Urothelium cell line (cell line): ENCODE results near the gene VWA1.
"Not testable (repeated sequence)": the region's sequence is repeated elsewhere in the genome, so short reads cannot be mapped to it uniquely, and the experiment has no call there.

Source experiments
- DNase-seq: peaks from one replicate; pipeline ENCODE4 v3.0.0; 2011; ENCODE audit warnings: low spot score, mixed read lengths
- FAIRE-seq: peaks from 2 replicates; lab custom pipeline; 2011; peaks lifted over from hg19 to GRCh38; lab: Jason Lieb, UNC

VWA1 gene

DNA sequence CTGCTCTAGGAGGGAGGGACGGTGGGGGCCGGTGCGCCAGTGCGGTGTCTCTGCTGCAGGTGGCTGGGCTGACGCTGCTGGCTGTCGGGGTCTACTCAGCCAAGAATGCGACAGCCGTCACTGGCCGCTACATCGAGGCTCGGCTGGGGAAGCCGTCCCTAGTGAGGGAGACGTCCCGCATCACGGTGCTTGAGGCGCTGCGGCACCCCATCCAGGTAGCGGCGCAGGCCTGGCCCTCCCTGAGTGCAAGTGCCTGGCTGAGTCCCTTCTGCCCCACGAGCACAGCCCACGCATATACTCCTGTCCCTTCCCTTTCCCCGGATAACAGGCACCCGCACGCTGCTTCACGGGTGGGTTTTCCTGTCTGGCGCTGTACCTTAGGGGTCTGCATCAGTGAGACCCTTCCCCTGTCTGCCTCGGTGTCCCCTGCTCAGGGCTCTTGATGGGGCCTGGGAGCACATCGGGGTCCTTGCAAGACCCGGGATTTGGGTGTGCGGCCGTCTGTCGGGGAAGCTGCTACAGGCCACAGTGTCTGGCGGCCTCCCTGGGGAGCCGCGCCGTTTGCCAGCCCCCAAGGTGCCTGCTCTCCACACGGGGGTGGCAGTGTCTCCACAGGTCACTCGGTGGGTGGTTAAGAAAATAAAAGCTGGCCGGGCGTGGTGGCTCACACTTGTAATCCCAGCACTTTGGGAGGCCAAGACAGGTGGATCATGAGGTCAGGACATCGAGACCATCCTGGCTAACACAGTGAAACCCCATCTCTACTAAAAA is 19.0 kb downstream of the VWA1 start:
- not testable (repeated sequence) for FAIRE-seq, DNase-seq

- FAIRE-seq (no peak), DNase-seq (no peak)
These were observed 19.9 kb downstream of the VWA1 start for GRCh38 chr1:1455366-1455884.

GRCh38 chr1:1455934-1456333 is 20.4 kb downstream of the VWA1 start:
- DNase-seq, FAIRE-seq: not testable (repeated sequence)

DNA sequence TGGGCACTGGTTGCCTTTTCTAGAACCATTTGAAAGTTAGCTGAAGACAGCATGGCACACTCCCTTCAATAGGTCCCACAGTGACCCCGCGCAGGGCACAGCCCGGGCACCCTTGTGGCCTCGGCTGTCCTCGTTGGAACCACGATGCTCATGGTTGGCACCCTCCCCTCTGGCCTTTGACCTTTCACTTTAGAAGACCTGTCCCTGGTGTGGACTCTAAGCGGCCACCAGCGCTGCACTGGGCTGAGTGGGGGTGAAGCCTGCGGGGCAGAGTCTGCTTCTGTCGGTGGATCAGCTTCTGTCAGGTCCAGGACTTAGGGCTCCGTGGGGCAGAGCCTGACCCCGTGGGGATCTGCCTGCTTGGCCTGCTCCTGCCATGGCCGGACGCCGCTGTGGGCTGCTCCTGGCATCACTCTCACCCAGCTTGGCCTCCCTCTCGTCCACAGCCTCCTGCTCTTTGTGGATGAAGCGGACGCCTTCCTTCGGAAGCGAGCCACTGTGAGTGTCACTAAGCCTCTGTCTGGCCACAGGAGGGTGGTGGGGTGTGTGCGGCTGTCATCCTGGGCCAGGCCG is 21.3 kb downstream of the VWA1 start:
- FAIRE-seq, DNase-seq: not testable (repeated sequence)

- DNase-seq, FAIRE-seq: not testable (repeated sequence)
These were observed 23.7 kb downstream of the VWA1 start for GRCh38 chr1:1459156-1459555.

GRCh38 chr1:1459711-1460110 is 24.2 kb downstream of the VWA1 start:
- not testable (repeated sequence) for FAIRE-seq

GRCh38 chr1:1460540-1461130 is 25.1 kb downstream of the VWA1 start:
- no peak for DNase-seq

More at GRCh38 chr1:1459711-1460110, 24.2 kb downstream of the VWA1 start:
- not testable (repeated sequence) for DNase-seq

DNA sequence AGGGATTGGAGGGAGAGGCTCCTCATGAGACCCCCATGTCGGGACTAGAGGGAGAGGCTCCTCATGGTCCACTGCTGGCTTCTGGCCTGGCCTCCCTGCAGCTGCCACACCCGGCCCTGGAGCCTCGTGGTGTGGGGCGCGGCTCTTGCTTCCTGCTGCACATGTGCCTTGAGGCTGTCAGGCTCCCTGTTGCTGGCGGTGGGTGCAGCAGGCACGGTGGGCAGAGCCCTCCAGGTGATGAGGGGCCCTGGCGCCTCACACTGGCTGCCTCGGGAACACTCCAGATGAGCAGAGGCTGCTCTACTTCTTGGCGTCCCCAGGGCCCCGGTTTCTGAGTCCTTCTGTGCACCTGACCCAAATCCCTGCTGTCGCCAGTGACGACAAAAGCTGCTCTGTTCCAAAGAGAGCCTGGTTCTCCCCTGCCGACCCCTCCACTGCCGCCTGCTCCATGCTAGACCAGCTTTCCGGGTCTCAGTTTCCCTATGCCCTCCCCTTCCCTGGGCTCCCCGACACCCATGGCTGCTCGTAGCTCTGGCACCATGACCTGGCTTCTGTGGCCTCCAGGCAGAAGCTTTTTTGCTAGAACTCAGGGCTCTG is 26.3 kb downstream of the VWA1 start:
- FAIRE-seq, result no peak
- DNase-seq, result no peak

More at GRCh38 chr1:1460540-1461130, 25.1 kb downstream of the VWA1 start:
- FAIRE-seq, result no peak

DNA sequence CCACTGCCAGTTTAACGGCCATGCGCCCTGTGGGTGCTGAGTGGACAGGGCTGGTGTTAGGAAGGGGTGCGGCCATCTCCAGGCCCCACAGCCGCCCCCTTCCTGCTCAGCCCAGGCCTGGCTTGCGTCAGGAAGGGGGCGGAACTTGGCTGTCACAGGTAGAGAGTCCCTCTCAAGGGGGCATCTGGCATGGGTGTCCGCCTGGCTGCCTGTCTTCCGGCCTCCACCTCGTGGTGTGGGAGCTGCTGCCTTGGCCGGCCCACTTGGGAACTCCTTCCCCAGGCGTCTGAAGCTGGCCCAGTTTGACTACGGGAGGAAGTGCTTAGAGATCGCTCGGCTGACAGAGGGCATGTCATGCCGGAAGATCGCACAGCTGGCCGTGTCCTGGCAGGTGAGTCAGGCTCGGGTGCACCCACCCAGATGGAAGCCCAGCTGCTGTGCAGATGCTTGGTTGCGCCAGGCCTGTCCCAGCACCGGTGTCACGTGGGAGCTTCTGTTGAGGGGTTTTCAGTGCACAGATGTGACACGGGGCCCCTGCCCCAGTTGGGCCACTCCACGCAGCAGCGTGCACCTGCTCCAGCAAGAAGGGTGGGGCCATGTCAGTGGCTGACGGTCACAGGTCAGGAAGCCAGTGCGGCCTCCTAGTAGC is 27.0 kb downstream of the VWA1 start:
- DNase-seq (no peak), FAIRE-seq (no peak)

GRCh38 chr1:1463312-1463711 is 27.8 kb downstream of the VWA1 start:
- DNase-seq, result no peak
- FAIRE-seq, result no peak

DNA sequence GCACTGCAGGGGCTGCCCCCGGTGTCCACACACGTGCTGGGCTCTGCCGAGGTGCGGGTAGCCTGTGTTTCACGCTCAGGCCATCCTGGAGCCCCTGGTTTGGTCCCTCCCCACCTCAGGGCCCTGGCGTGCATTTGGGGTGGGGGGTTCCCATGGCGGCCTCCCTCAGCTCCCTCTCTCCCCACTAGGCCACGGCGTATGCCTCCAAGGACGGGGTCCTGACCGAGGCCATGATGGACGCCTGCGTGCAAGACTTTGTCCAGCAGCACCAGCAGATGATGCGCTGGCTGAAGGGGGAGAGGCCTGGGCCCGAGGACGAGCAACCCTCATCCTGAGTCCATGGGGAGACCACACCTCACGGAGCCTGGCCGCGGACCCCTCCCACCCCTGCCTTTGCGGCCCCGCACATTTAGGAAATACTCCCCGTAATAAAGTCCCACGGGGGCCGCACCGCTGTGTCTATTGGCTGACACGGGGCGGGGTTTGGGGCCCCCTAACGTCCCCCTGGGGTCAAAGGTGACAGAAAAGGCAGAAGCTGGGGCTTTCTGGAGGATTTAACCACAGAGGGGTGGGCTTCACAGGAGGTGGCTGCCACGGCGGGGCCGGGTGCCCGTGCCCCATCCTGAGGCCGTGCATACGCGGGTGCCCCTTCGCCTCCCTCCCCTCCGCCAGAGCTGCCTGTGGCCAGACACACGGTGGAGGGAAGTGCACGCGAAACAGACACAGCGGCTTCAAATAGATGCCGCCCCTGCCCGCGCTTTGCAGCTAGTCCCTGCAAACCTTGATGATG is 32.9 kb downstream of the VWA1 start:
- not testable (repeated sequence) for FAIRE-seq, DNase-seq

DNA sequence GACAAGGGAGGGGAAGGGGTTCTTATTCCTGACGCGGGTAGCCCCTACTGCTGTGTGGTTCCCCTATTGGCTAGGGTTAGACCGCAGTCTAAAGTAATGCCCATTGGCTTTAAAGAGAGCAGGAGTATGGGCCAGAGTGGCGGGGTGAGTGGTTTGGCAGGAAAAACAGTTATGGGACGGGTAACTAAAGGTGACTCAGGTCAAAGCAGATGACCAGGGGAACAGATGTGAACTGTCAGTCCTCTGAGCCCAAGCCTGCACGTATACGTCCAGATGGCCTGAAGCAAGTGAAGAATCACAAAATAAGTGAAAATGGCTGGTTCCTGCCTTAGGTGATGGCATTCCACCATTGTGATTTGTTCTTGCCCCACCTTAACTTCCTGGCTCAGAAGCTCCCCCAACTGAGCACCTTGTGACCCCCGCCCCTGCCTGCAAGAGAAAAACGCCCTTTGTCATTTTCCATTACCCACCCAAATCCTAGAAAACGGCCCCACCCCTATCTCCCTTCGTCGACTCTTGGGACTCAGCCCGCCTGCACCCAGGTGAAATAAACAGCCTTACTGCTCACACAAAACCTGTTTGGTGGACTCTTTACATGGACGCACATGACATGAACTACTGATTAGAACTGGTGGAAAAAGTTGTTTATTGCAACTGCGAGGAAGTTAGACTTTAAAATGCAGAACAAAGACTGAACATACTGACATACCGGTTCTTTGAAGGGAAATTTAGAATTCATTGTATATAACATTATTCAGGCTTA is 35.3 kb downstream of the VWA1 start:
- FAIRE-seq (no peak), DNase-seq (no peak)

DNA sequence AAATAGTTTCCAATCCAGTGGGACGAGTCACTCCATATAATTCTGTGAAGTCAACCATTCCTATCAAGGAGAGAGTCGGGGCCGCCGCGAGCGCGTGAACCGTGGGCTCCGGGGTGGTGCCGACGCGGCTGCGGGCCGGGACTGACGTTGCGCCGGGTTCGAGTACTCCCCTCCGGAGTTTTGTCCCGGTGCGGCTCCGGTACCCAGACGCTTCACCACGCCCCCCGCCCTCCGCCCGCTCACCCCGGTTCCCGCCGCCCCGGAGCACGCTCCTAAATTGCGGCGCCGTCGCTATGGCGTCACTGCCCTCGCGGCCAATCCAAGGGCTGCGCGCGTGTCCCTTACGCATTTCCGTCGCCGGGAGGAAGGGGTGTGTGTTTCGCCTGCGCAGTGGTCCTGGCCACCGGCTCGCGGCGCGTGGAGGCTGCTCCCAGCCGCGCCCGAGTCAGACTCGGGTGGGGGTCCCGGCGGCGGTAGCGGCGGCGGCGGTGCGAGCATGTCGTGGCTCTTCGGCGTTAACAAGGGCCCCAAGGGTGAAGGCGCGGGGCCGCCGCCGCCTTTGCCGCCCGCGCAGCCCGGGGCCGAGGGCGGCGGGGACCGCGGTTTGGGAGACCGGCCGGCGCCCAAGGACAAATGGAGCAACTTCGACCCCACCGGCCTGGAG is 36.0 kb downstream of the VWA1 start, which contains the start of gene ATAD3B:
Gene ATAD3B (plus strand): TSS at position 377 of the 664 bp plus-strand sequence. CDS start 120 bp downstream, at position 497.
- FAIRE-seq (no peak), DNase-seq (peak; percentile 90)

DNA sequence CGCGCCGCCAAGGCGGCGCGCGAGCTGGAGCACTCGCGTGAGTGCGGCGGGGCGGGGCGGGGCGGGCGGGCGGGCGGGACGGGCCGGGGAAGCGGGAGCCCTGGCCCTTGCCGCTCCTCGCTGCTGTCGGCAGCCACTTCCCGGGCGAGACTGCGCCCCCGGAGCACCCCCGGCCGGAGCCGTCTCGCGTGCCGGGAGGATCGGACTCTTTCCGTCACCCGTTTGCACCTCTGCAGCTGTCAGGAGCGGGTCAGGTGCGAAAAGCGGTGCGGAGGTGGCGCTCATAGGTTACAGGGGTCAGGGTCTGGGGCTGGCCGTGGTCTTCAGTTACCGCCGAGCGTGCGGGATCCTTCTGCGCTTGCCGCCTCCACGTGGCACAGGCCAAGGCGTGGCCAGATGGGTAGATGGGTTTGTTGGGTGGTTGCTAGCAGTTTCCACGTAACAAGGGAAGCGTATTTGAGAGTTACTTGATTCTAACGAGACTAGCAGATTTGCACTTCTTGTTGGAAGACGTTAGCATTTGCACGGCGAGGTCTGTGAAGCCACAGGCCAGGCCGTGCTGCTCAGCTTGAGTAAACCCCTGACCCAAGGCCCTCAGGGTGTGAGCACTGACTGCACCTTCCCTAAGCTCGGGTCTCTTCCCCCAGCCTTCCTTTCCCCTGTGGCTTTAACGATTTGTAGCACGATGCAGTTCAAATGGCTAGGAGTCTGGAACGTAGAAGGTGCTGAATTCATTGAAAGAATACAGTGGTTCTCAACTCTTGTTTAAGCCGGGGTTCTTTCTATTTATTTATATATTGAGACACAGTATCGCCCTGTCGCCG is 36.8 kb downstream of the VWA1 start:
- not testable (repeated sequence) for FAIRE-seq, DNase-seq

- DNase-seq, FAIRE-seq: not testable (repeated sequence)
These were observed 40.5 kb downstream of the VWA1 start for GRCh38 chr1:1476011-1476410.

GRCh38 chr1:1477206-1477605 is 41.7 kb downstream of the VWA1 start:
- FAIRE-seq, result no peak
- DNase-seq, result no peak
